ENCODE measurements around the gene MBIP. TPM values are rescaled to one million over a fixed set of nuclear protein-coding genes. Genes with fewer than 3 reads are reported as not detected.

The MBIP gene
- total and polyA plus RNA-seq, 2 donors (not counting 1 experiment from before 2014, with no cell fraction given), result 14.2 to 28.3 TPM

- TF ChIP-seq EZH2 (IDR thresholded peaks at IDR 0.05; ENCODE audit: low read length, missing control alignments) (no peak), CTCF (conservative IDR thresholded peaks at IDR 0.05 in 1 of 2, IDR thresholded peaks at IDR 0.05 in 1 of 2; ENCODE audit: low read depth in 1 of 2, low read length in 2 of 2) (peak; percentile 24 to 30)
- Histone ChIP-seq H3K36me3 (ENCODE audit: control insufficient read depth, insufficient read depth, low read length) (no peaks in the 10 kb centered on the region), H3K4me2 (ENCODE audit: extremely low read depth, insufficient read depth, low read length) (no peak overlapping the region), H3K9me3 (ENCODE audit: control insufficient read depth, insufficient read depth, low read depth, low read length) (no peaks in the 10 kb centered on the region), H3K79me2 (ENCODE audit: control insufficient read depth, insufficient read depth, low read length) (no peaks in the 10 kb centered on the region), H4K20me1 (ENCODE audit: control insufficient read depth, extremely low read depth, insufficient read depth, low read length) (no peaks in the 10 kb centered on the region), H3K27ac (ENCODE audit: insufficient read depth, low read length) (no peak overlapping the region), H3K4me1 (ENCODE audit: control insufficient read depth, extremely low read depth, insufficient read depth, low read length) (no peaks in the 10 kb centered on the region), H3K9ac (ENCODE audit: insufficient read depth, low read length) (no peak overlapping the region), H3K27me3 (ENCODE audit: control insufficient read depth, insufficient read depth, low read length) (no peaks in the 10 kb centered on the region), H2AFZ (ENCODE audit: low read length) (no peak overlapping the region), H3K4me3 (replicated peaks in 1 of 4; ENCODE audit: control extremely low read depth in 1 of 4, insufficient read depth in 1 of 4, low read depth in 3 of 4, low read length in 4 of 4) (no peak overlapping the region)
- DNase-seq (ENCODE audit: low read depth in 2 of 2), result peak; percentile 6 to 12
Observed at GRCh38 chr14:36254020-36254624, 66.3 kb downstream of the MBIP start.

Other genes starting within 250 kb of the MBIP start
- not detected in 2 replicates for gene PTCSC3, start 143.9 kb downstream of the MBIP start, total RNA-seq
- not detected in 2 replicates for gene PTCSC3, start 143.9 kb downstream of the MBIP start, polyA plus RNA-seq
- gene NKX2-1, start 199.6 kb upstream of the MBIP start, total RNA-seq, result not detected in 2 replicates
- gene NKX2-1, start 199.6 kb upstream of the MBIP start, polyA plus RNA-seq, result not detected in 2 replicates